Activated B cell treated with CpG ODN at 0.5 μM for 24 hours (primary cell): ENCODE measurements around the gene MEN1. TPM values are rescaled to one million over a fixed set of nuclear protein-coding genes. Genes with fewer than 3 reads are reported as not detected.

ENCODE experiments used
- ATAC-seq: fragments of 200-7000 bp; cut with Tn5 transposase; one replicate; pipeline ENCODE4 v1.10.0; 2021; ENCODE audit warnings: low read depth, mild to moderate bottlenecking, moderate library complexity
- CTCF ChIA-PET: fragments of 350-600 bp; sonication (Branson Sonifier 250); formaldehyde crosslinking; loops from one replicate; lab custom pipeline; 2021; ENCODE audit warnings: antibody characterized with exemption; lab: Charles Lee
- POLR2A ChIA-PET: fragments of 350-600 bp; sonication (Branson Sonifier 250); formaldehyde crosslinking; loops from one replicate; lab custom pipeline; 2021; ENCODE audit warnings: antibody characterized with exemption; lab: Charles Lee
- DNase-seq: peaks from one replicate; pipeline ENCODE4 v3.0.0; 2022
- H3K27ac Mint-ChIP-seq: one replicate; pipeline ENCODE4 v1.8.0; 2020; ENCODE audit warnings: mixed read lengths
- H3K27me3 Mint-ChIP-seq: one replicate; pipeline ENCODE4 v1.8.0; 2021; ENCODE audit warnings: mixed read lengths
- H3K36me3 Mint-ChIP-seq: one replicate; pipeline ENCODE4 v1.8.0; 2021; ENCODE audit warnings: low read depth, mixed read lengths
- H3K4me1 Mint-ChIP-seq: one replicate; pipeline ENCODE4 v1.8.0; 2021; ENCODE audit warnings: mixed read lengths
- H3K4me3 Mint-ChIP-seq: one replicate; pipeline ENCODE4 v1.8.0; 2020; ENCODE audit warnings: mild to moderate bottlenecking, mixed read lengths
- H3K9me3 Mint-ChIP-seq: one replicate; pipeline ENCODE4 v1.8.0; 2020; ENCODE audit warnings: mixed read lengths
- CTCF ChIP-seq: fragments of 200-600 bp; IDR thresholded peaks from one replicate; pipeline ENCODE4 v1.8.0; 2022; ENCODE audit warnings: antibody characterized with exemption, mild to moderate bottlenecking
- intact Hi-C: fragments of 100-400 bp; cut with micrococcal nuclease; formaldehyde crosslinking; loops from one replicate; pipeline ENCODE4 v1.15.1; 2024
- total RNA-seq: library from RNA; stranded (reverse); gene quantifications from 2 replicates; pipeline ENCODE4 v1.2.3, GENCODE V29; 2022

The MEN1 gene
- total RNA-seq, 1 donor from 2014 or later, result 44.6 TPM

DNA sequence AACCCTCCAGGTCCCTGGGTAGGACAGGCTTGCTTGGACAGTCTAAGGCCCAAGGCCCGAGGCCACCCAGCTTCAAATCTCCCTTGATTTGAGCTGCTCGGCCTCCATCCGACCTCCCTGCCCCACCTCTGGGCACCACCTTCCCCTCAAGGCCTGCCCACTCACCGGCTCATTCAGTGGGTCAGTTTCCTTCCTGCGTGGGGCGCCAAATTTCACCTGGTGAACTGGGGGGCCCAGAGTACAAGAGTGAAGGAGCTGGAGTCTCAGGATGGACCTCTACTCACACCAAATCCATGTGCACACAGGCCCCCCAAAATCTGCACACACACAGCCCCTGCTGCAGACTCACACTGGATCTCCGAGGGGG, 11.1 kb downstream of the MEN1 start:
- no peaks in the 10 kb centered on the region for H3K9me3 Mint-ChIP-seq
- intact Hi-C loops, result loop anchor here (1.0 kb wide), 1 partner anchor 12 kb away; no protein-coding TSS in a partner anchor
- ATAC-seq (no peak), DNase-seq (no peak)
- CTCF ChIA-PET, result interaction anchor here (0.7 to 5.1 kb wide), 5 partner anchors 12 to 214 kb away, joined by 3 to 29 read pairs (median 4); partner anchors contain the start of gene SF1
- peaks cover 61% of the 10 kb centered on the region for H3K4me1 Mint-ChIP-seq
- H3K27me3 Mint-ChIP-seq, result no peaks in the 10 kb centered on the region
- peaks cover 40% of the 10 kb centered on the region for H3K36me3 Mint-ChIP-seq
- no peak for TF ChIP-seq CTCF
- H3K27ac Mint-ChIP-seq, result peak overlapping the region; percentile 91
- H3K4me3 Mint-ChIP-seq, result peak overlapping the region; percentile 71
- POLR2A ChIA-PET, result interaction anchor here (0.5 to 7.1 kb wide), 11 partner anchors 12 to 458 kb away, joined by 3 to 86 read pairs (median 9); partner anchors contain the start of genes MEN1, RASGRP2 and SF1

- intact Hi-C loops, result no loop called here
- Mint-ChIP-seq H3K4me1 (peaks cover 55% of the 10 kb centered on the region), H3K9me3 (no peaks in the 10 kb centered on the region), H3K27ac (peak overlapping the region; percentile 30), H3K27me3 (no peaks in the 10 kb centered on the region), H3K4me3 (no peak overlapping the region), H3K36me3 (peaks cover 50% of the 10 kb centered on the region)
- CTCF ChIA-PET, result no interaction called here
- ATAC-seq (no peak), DNase-seq (no peak)
- no peak for TF ChIP-seq CTCF
- POLR2A ChIA-PET, result interaction anchor here (0.7 to 6.2 kb wide), 2 partner anchors 13 to 1551 kb away, joined by 5 to 63 read pairs; no protein-coding TSS in a partner anchor
Observed at GRCh38 chr11:64796757-64797541, 13.4 kb downstream of the MEN1 start.

DNA sequence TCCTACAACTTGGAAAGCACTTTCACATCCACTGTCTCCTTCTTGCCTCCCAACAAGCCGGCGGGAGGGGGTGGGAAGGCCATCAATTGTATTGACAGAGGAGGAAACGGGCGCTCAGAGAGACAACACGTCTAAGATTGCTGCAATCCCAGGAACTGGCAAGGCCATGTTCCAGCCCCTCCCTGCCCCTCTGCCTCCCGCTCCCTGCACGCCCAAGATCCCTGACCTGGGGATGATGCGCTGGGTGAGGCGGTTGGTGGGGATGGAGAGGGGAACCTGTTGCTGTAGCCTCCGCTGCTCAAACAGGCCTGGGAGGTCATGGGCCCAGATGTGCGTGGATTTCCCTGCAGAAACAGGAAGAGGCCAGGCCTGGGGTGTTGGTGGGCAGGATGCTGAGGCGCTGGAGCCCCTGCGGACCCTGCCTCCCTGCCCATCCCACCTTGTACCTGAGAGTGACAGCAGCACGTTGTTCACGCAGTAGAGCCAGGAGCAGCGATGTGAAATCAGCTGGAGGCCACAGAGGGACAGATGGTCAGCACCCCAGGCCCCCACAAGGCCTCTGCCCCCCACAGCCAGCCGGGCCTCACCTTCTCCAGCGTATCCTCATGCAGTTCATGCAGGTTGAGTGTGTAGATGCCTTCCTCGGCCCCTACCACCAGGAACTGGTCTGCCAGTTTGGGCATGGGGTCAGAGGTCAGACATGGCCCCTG, 14.1 kb downstream of the MEN1 start:
- intact Hi-C loops, result no loop called here
- no peak for DNase-seq
- Mint-ChIP-seq H3K27me3 (no peaks in the 10 kb centered on the region), H3K27ac (peak overlapping the region; percentile 30), H3K4me1 (peaks cover 48% of the 10 kb centered on the region), H3K36me3 (peaks cover 54% of the 10 kb centered on the region), H3K4me3 (no peak overlapping the region), H3K9me3 (no peaks in the 10 kb centered on the region)
- CTCF ChIA-PET, result no interaction called here
- no peak for ATAC-seq
- POLR2A ChIA-PET, result no interaction called here
- TF ChIP-seq CTCF, result no peak

DNA sequence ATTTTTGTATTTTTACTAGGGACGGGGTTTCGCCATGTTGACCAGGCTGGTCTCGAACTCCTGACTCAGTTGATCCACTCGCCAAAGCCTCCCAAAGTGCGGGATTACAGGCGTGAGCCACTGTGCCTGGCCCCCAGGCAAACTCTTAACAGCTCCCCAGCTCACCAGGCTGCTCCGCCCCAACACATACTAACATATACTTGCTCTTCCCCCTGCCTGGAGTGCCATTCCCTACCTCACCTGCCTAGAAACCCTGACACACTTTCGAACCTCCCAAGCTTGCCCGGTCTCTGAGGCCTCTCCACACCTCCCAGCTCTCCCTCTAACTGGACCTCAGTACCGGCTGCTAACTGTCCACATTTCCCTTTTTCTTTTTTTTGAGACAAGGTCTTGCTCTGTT, 15.8 kb downstream of the MEN1 start:
- TF ChIP-seq CTCF, result no peak
- Mint-ChIP-seq H3K9me3 (no peaks in the 10 kb centered on the region), H3K36me3 (peaks cover 63% of the 10 kb centered on the region), H3K4me3 (no peak overlapping the region), H3K4me1 (peaks cover 31% of the 10 kb centered on the region), H3K27ac (peak overlapping the region; percentile 16), H3K27me3 (no peaks in the 10 kb centered on the region)
- intact Hi-C loops, result no loop called here
- ChIA-PET POLR2A (interaction anchor here (0.7 to 3.5 kb wide), 5 partner anchors 8 to 47 kb away, joined by 3 to 10 read pairs (median 4); partner anchors contain the start of gene SF1), CTCF (interaction anchor here (0.8 kb wide), 1 partner anchor 11 kb away, joined by 3 read pairs; no protein-coding TSS in a partner anchor)
- no peak for DNase-seq
- ATAC-seq, result no peak
